ENCODE data around the gene LRRC4B.
"Not testable (repeated sequence)": the region's sequence is repeated elsewhere in the genome, so short reads cannot be mapped to it uniquely, and the experiment has no call there.

Gene LRRC4B

GRCh38 chr19:50478901-50479715 lies 89.1 kb downstream of the LRRC4B start:
- peak; percentile 23 for TF ChIP-seq CTCF (IDR thresholded peaks at IDR 0.05; ENCODE audit: extremely low read depth, insufficient read depth, missing control alignments)
- in situ Hi-C loops (cut with MboI; ENCODE audit: low pct_unique_long_range_greater_than_20kb, low sequenced_read_pairs, unreplicated experiment) = no loop called here
- DNase-seq (ENCODE audit: low spot score) = no peak

GRCh38 chr19:50477751-50478515 lies 90.3 kb downstream of the LRRC4B start:
- in situ Hi-C loops (cut with MboI; ENCODE audit: low pct_unique_long_range_greater_than_20kb, low sequenced_read_pairs, unreplicated experiment) = no loop called here
- DNase-seq (ENCODE audit: low spot score) = no peak
- TF ChIP-seq CTCF (IDR thresholded peaks at IDR 0.05; ENCODE audit: extremely low read depth, insufficient read depth, missing control alignments) = no peak

GRCh38 chr19:50476907-50477238 lies 91.4 kb downstream of the LRRC4B start:
- in situ Hi-C loops (cut with MboI; ENCODE audit: low pct_unique_long_range_greater_than_20kb, low sequenced_read_pairs, unreplicated experiment) = no loop called here
- no peak for DNase-seq (ENCODE audit: low spot score)
- no peak for TF ChIP-seq CTCF (IDR thresholded peaks at IDR 0.05; ENCODE audit: extremely low read depth, insufficient read depth, missing control alignments)

- no peak for TF ChIP-seq CTCF (IDR thresholded peaks at IDR 0.05; ENCODE audit: extremely low read depth, insufficient read depth, missing control alignments)
- peak; percentile 100 for DNase-seq (ENCODE audit: low spot score)
- in situ Hi-C loops (cut with MboI; ENCODE audit: low pct_unique_long_range_greater_than_20kb, low sequenced_read_pairs, unreplicated experiment) = no loop called here
Measured at GRCh38 chr19:50476224-50476906, 91.9 kb downstream of the LRRC4B start, which contains the start of the genes EMC10 and GARIN5A. TSS of gene EMC10 (plus strand) at chr19:50476507. CDS start at chr19:50476545, 38 bp downstream. TSS of gene GARIN5A (minus strand) at chr19:50476848. CDS start at chr19:50476388, 460 bp downstream.

GRCh38 chr19:50475736-50476223 lies 92.5 kb downstream of the LRRC4B start:
- in situ Hi-C loops (cut with MboI; ENCODE audit: low pct_unique_long_range_greater_than_20kb, low sequenced_read_pairs, unreplicated experiment) = no loop called here
- TF ChIP-seq CTCF (IDR thresholded peaks at IDR 0.05; ENCODE audit: extremely low read depth, insufficient read depth, missing control alignments) = no peak
- no peak for DNase-seq (ENCODE audit: low spot score)

- no peak for DNase-seq (ENCODE audit: low spot score)
- in situ Hi-C loops (cut with MboI; ENCODE audit: low pct_unique_long_range_greater_than_20kb, low sequenced_read_pairs, unreplicated experiment) = no loop called here
- no peak for TF ChIP-seq CTCF (IDR thresholded peaks at IDR 0.05; ENCODE audit: extremely low read depth, insufficient read depth, missing control alignments)
Measured at GRCh38 chr19:50475101-50475568, 93.1 kb downstream of the LRRC4B start.

GRCh38 chr19:50473336-50473735 lies 94.9 kb downstream of the LRRC4B start:
- in situ Hi-C loops (cut with MboI; ENCODE audit: low pct_unique_long_range_greater_than_20kb, low sequenced_read_pairs, unreplicated experiment); DNase-seq (ENCODE audit: low spot score): not testable (repeated sequence)

Measured in GM13977 (cell line).